Astrocyte (in vitro differentiated cells and primary cell): ENCODE results near the gene WASHC3. TPM values are rescaled to one million over a fixed set of nuclear protein-coding genes. Genes with fewer than 3 reads are reported as not detected.
A peak's percentile ranks its signal among the peaks of the same experiment; 100 is the strongest.

Source experiments
- DNase-seq: peaks from one replicate; pipeline ENCODE4 v3.0.0-alpha.2; 2010; ENCODE audit warnings: low read depth
- FAIRE-seq: peaks from 2 replicates; lab custom pipeline; 2011; peaks lifted over from hg19 to GRCh38; lab: Jason Lieb, UNC
- H2AFZ ChIP-seq: 2 replicates; pipeline ENCODE4 v1.6.0; 2012; ENCODE audit warnings: low read depth, low read length, inconsistent platforms
- H3K27ac ChIP-seq: 2 replicates; pipeline ENCODE4 v1.5.1; 2011; ENCODE audit warnings: low read depth, low read length, inconsistent platforms
- H3K27me3 ChIP-seq: 2 replicates; pipeline ENCODE4 v1.6.0; 2011; ENCODE audit warnings: low read length, inconsistent platforms; ENCODE audit not compliant: insufficient read depth
- H3K36me3 ChIP-seq: 2 replicates; pipeline ENCODE4 v1.5.1; 2011; ENCODE audit warnings: low read length, inconsistent platforms; ENCODE audit not compliant: insufficient read depth
- H3K4me1 ChIP-seq: 2 replicates; pipeline ENCODE4 v1.5.1; 2011; ENCODE audit warnings: low read length, inconsistent platforms; ENCODE audit not compliant: insufficient read depth
- H3K4me2 ChIP-seq: 2 replicates; pipeline ENCODE4 v1.6.0; 2012; ENCODE audit warnings: low read length, inconsistent platforms
- H3K4me3 ChIP-seq: 2 replicates; pipeline ENCODE4 v1.5.1; 2011; ENCODE audit warnings: low read depth, mild to moderate bottlenecking, low read length, inconsistent platforms; ENCODE audit not compliant: insufficient read depth
- H3K79me2 ChIP-seq: 2 replicates; pipeline ENCODE4 v1.6.0; 2012; ENCODE audit warnings: mild to moderate bottlenecking, low read length, inconsistent platforms; ENCODE audit not compliant: insufficient read depth
- H3K9ac ChIP-seq: 2 replicates; pipeline ENCODE4 v1.6.0; 2012; ENCODE audit warnings: mild to moderate bottlenecking, low read length, inconsistent platforms
- H3K9me3 ChIP-seq: 2 replicates; pipeline ENCODE4 v1.5.1; 2012; ENCODE audit warnings: low read depth, mild to moderate bottlenecking, low read length, inconsistent platforms; ENCODE audit not compliant: insufficient read depth
- H4K20me1 ChIP-seq: 2 replicates; pipeline ENCODE4 v1.6.0; 2012; ENCODE audit warnings: low read length, inconsistent platforms; ENCODE audit not compliant: insufficient read depth
- H3K27ac Mint-ChIP-seq: one replicate; pipeline ENCODE4 v1.8.0; 2021; ENCODE audit warnings: mild to moderate bottlenecking, mixed read lengths; ENCODE audit not compliant: unreplicated experiment
- H3K27me3 Mint-ChIP-seq: one replicate; pipeline ENCODE4 v1.8.0; 2021; ENCODE audit warnings: low read depth, mixed read lengths; ENCODE audit not compliant: unreplicated experiment
- H3K36me3 Mint-ChIP-seq: one replicate; pipeline ENCODE4 v1.8.0; 2021; ENCODE audit warnings: low read depth, mixed read lengths; ENCODE audit not compliant: unreplicated experiment
- H3K4me1 Mint-ChIP-seq: one replicate; pipeline ENCODE4 v1.8.0; 2021; ENCODE audit warnings: low read depth, mixed read lengths; ENCODE audit not compliant: unreplicated experiment
- H3K4me3 Mint-ChIP-seq: one replicate; pipeline ENCODE4 v1.8.0; 2021; ENCODE audit warnings: mild to moderate bottlenecking, moderate library complexity, mixed read lengths; ENCODE audit not compliant: unreplicated experiment
- H3K9me3 Mint-ChIP-seq: one replicate; pipeline ENCODE4 v1.8.0; 2021; ENCODE audit warnings: mild to moderate bottlenecking, mixed read lengths; ENCODE audit not compliant: unreplicated experiment
- CTCF ChIP-seq: IDR thresholded peaks from 2 replicates; pipeline ENCODE4 v1.5.1; 2011; ENCODE audit warnings: low read depth, mild to moderate bottlenecking, inconsistent platforms, low read length, moderate library complexity; ENCODE audit not compliant: insufficient read depth
- EZH2 ChIP-seq: IDR thresholded peaks from 2 replicates; pipeline ENCODE4 v1.6.1; 2012; ENCODE audit warnings: mild to moderate bottlenecking, low read length, inconsistent platforms; ENCODE audit not compliant: insufficient read depth
- total RNA-seq: library from RNA; stranded (reverse); gene quantifications from 2 replicates; pipeline ENCODE4 v1.2.1, GENCODE V29; 2021

Gene WASHC3
- total RNA-seq, 1 donor from 2014 or later = 22.6 TPM

GRCh38 chr12:102062419-102062806 lies 622 bp upstream of the WASHC3 start:
- Histone ChIP-seq H3K4me2 (peak overlapping the region; percentile 88), H2AFZ (peak overlapping the region; percentile 75), H3K9ac (no peak overlapping the region)

DNA sequence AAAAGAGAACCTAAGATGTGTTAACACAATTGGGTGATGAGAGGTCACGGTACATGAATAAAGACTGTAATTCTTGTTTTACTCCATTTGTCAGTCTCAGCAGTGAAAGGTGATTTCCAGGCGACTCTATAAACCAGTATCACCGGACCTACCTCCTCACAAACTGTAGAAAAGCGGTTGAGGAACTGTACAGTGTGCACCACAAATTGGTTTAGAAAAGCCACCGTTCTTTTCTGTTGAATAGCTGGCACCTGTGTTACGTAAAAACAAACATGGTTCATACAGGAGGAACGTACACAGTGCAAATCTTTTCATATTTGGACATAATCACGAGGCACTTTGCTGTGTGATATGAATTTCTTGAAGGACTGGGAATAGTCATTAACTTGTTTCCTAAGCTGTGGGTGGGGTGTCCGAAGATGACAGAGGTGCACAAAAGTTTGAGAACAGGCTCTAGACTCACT lies 663 bp downstream of the WASHC3 start:
- peak overlapping the region; percentile 77 for H3K4me3 ChIP-seq
- DNase-seq (peak; percentile 4), FAIRE-seq (no peak)
- peaks cover 4% of the 10 kb centered on the region for H3K79me2 ChIP-seq
- H3K4me2 ChIP-seq = peak overlapping the region; percentile 88
- H3K4me3 Mint-ChIP-seq = peak overlapping the region; percentile 96
- no peaks in the 10 kb centered on the region for H3K27me3 Mint-ChIP-seq
- no peaks in the 10 kb centered on the region for H3K4me1 ChIP-seq
- H2AFZ ChIP-seq = peak overlapping the region; percentile 93
- no peaks in the 10 kb centered on the region for H3K9me3 ChIP-seq
- H3K27ac Mint-ChIP-seq = peak overlapping the region; percentile 15
- no peaks in the 10 kb centered on the region for H3K27me3 ChIP-seq
- H3K36me3 ChIP-seq = no peaks in the 10 kb centered on the region
- peak overlapping the region; percentile 75 for H3K27ac ChIP-seq
- peak overlapping the region; percentile 89 for H3K9ac ChIP-seq
- TF ChIP-seq CTCF = no peak
- no peak for TF ChIP-seq EZH2
- no peaks in the 10 kb centered on the region for H3K9me3 Mint-ChIP-seq
- H3K36me3 Mint-ChIP-seq = peaks cover 3% of the 10 kb centered on the region
- H3K4me1 Mint-ChIP-seq = no peaks in the 10 kb centered on the region
- no peaks in the 10 kb centered on the region for H4K20me1 ChIP-seq

More at GRCh38 chr12:102062419-102062806, 622 bp upstream of the WASHC3 start:
- Mint-ChIP-seq H3K4me3 (peak overlapping the region; percentile 96), H3K9me3 (no peaks in the 10 kb centered on the region), H3K27ac (no peak overlapping the region), H3K36me3 (no peaks in the 10 kb centered on the region), H3K27me3 (no peaks in the 10 kb centered on the region), H3K4me1 (no peaks in the 10 kb centered on the region)
- Histone ChIP-seq H3K27me3 (no peaks in the 10 kb centered on the region), H3K9me3 (no peaks in the 10 kb centered on the region), H4K20me1 (no peaks in the 10 kb centered on the region), H3K4me3 (peak overlapping the region; percentile 77), H3K4me1 (no peaks in the 10 kb centered on the region), H3K36me3 (no peaks in the 10 kb centered on the region), H3K27ac (no peak overlapping the region), H3K79me2 (peaks cover 4% of the 10 kb centered on the region)
- DNase-seq (no peak), FAIRE-seq (no peak)
- no peak for TF ChIP-seq EZH2
- TF ChIP-seq CTCF = no peak

DNA sequence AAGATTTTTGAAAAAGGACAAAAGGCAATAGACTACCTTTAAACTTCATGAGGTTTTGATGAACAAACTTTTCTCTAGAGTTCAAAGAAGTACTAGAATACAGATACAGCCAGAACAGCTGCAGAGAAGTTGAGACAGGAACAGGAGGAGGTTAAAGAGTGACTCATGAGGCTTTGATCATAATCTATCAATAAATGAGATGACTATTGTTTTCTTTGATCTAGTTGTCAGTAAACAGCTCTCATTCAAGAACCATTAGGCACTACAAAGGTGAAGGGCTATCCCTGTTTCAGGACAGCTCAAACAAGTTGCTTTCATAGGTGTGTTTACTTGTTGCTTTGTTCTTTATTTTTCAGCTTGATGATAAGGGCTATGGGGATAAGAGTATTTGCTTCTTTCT lies 2.4 kb downstream of the WASHC3 start:
- H3K27me3 Mint-ChIP-seq = no peaks in the 10 kb centered on the region
- H3K4me3 Mint-ChIP-seq = no peak overlapping the region
- Histone ChIP-seq H2AFZ (no peak overlapping the region), H3K4me2 (no peak overlapping the region), H3K27ac (no peak overlapping the region), H3K79me2 (peaks cover 4% of the 10 kb centered on the region), H3K27me3 (no peaks in the 10 kb centered on the region), H4K20me1 (no peaks in the 10 kb centered on the region), H3K4me3 (no peak overlapping the region), H3K9ac (no peak overlapping the region), H3K9me3 (no peaks in the 10 kb centered on the region), H3K4me1 (no peaks in the 10 kb centered on the region), H3K36me3 (no peaks in the 10 kb centered on the region)
- H3K9me3 Mint-ChIP-seq = no peaks in the 10 kb centered on the region
- H3K27ac Mint-ChIP-seq = no peak overlapping the region
- H3K36me3 Mint-ChIP-seq = peaks cover 3% of the 10 kb centered on the region
- H3K4me1 Mint-ChIP-seq = no peaks in the 10 kb centered on the region
- no peak for TF ChIP-seq CTCF
- no peak for DNase-seq
- no peak for FAIRE-seq
